HL-60 (cell line): ENCODE data around the gene NLRP6.
"Not testable (repeated sequence)": the region's sequence is repeated elsewhere in the genome, so short reads cannot be mapped to it uniquely, and the experiment has no call there.

ENCODE experiments used
- DNase-seq, 2 experiments: peaks; one replicate each; pipeline ENCODE4 v3.0.0-alpha.2; 2010 to 2020; ENCODE audit warnings: low read depth in 1 of 2, low spot score in 1 of 2
- H3K27ac ChIP-seq: fragments of 250-450 bp; sonication (Bioruptor Pico); replicated peaks from 2 replicates; pipeline ENCODE4 v1.5.1; 2020; ENCODE audit warnings: mild to moderate bottlenecking, moderate library complexity
- H3K27me3 ChIP-seq: fragments of 250-450 bp; sonication (Bioruptor Pico); 2 replicates; pipeline ENCODE4 v1.5.1; 2021; ENCODE audit warnings: mild to moderate bottlenecking, moderate library complexity; ENCODE audit not compliant: insufficient read depth, poor library complexity, severe bottlenecking
- H3K4me3 ChIP-seq: replicated peaks from 2 replicates; pipeline ENCODE4 v1.5.1; 2011; ENCODE audit warnings: mild to moderate bottlenecking, control low read depth, low read length; ENCODE audit not compliant: insufficient read depth
- CTCF ChIP-seq: IDR thresholded peaks from one replicate; pipeline ENCODE4 v1.5.1; 2011; ENCODE audit warnings: low read length, control low read depth, inconsistent platforms; ENCODE audit not compliant: insufficient read depth
- GABPA ChIP-seq: IDR thresholded peaks from 2 replicates; pipeline ENCODE4 v1.6.1; 2012; ENCODE audit warnings: low read depth
- POLR2AphosphoS5 ChIP-seq: IDR thresholded peaks from 2 replicates; pipeline ENCODE4 v1.6.1; 2012; ENCODE audit warnings: low read depth
- REST ChIP-seq: IDR thresholded peaks from 2 replicates; pipeline ENCODE4 v1.6.1; 2012; ENCODE audit warnings: low read depth; ENCODE audit not compliant: insufficient replicate concordance
- SPI1 ChIP-seq: IDR thresholded peaks from 2 replicates; pipeline ENCODE4 v1.6.1; 2012; ENCODE audit warnings: low read depth, mild to moderate bottlenecking, borderline replicate concordance

NLRP6 gene

GRCh38 chr11:284105-285020 lies 6.2 kb downstream of the NLRP6 start:
- TF ChIP-seq REST (no peak), GABPA (no peak), CTCF (no peak), POLR2AphosphoS5 (no peak), SPI1 (no peak)
- DNase-seq, result no peak
- Histone ChIP-seq H3K4me3 (no peak overlapping the region), H3K27ac (no peak overlapping the region), H3K27me3 (peaks cover 22% of the 10 kb centered on the region)

GRCh38 chr11:285021-285893 lies 7.0 kb downstream of the NLRP6 start:
- TF ChIP-seq REST (no peak), GABPA (no peak), CTCF (no peak), SPI1 (no peak), POLR2AphosphoS5 (no peak)
- Histone ChIP-seq H3K4me3 (no peak overlapping the region), H3K27ac (no peak overlapping the region), H3K27me3 (peaks cover 17% of the 10 kb centered on the region)
- no peak for DNase-seq

- TF ChIP-seq REST (no peak), CTCF (no peak), SPI1 (no peak), POLR2AphosphoS5 (no peak), GABPA (no peak)
- H3K4me3 ChIP-seq, result no peak overlapping the region
- DNase-seq, result no peak
- no peak overlapping the region for H3K27ac ChIP-seq
- peaks cover 14% of the 10 kb centered on the region for H3K27me3 ChIP-seq
Measured at GRCh38 chr11:285894-286220, 7.7 kb downstream of the NLRP6 start.

GRCh38 chr11:286977-287820 lies 9.0 kb downstream of the NLRP6 start:
- H3K4me3 ChIP-seq, H3K27ac ChIP-seq, DNase-seq, H3K27me3 ChIP-seq: not testable (repeated sequence)
